ENCODE data around the gene NOP14. TPM values are rescaled to one million over a fixed set of nuclear protein-coding genes. Genes with fewer than 3 reads are reported as not detected.
"Not testable (repeated sequence)": the region's sequence is repeated elsewhere in the genome, so short reads cannot be mapped to it uniquely, and the experiment has no call there.

Gene NOP14
- polyA plus RNA-seq, 1 experiment: 11.5 TPM

DNA sequence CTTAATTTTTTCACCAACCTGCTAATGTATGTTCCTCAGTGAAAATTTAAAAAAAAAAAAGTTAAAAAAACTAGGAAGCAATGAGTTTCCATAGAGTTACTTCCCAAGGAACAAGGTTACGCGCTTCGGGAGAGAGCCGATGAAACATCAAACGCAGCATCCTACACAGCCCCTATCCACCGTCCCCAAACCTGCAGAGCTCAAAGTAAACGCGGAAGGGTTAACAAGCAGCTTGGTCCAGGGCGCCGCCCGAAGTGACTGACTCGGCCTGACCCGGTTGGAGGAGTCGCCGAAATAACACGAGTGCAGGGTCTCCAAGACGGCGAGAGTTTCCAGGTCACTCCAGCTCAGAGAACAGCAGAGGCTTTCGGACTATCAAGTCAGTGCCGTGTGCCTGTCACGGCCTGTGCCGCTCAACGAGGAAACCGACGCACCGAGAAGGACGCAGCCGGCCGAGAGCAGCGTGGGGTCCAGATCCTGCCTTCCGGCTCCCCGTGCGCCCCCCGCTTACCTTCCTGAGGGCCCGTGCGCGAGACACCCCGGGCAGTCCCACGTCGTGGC, 512 bp downstream of the NOP14 start:
- DNase-seq (ENCODE audit: low read depth, low spot score): no peak
- H3K27me3 ChIP-seq (ENCODE audit: control insufficient read depth, insufficient read depth, low read length): no peaks in the 10 kb centered on the region
- TF ChIP-seq, protein P1, sequence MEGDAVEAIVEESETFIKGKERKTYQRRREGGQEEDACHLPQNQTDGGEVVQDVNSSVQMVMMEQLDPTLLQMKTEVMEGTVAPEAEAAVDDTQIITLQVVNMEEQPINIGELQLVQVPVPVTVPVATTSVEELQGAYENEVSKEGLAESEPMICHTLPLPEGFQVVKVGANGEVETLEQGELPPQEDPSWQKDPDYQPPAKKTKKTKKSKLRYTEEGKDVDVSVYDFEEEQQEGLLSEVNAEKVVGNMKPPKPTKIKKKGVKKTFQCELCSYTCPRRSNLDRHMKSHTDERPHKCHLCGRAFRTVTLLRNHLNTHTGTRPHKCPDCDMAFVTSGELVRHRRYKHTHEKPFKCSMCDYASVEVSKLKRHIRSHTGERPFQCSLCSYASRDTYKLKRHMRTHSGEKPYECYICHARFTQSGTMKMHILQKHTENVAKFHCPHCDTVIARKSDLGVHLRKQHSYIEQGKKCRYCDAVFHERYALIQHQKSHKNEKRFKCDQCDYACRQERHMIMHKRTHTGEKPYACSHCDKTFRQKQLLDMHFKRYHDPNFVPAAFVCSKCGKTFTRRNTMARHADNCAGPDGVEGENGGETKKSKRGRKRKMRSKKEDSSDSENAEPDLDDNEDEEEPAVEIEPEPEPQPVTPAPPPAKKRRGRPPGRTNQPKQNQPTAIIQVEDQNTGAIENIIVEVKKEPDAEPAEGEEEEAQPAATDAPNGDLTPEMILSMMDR (IDR thresholded peaks at IDR 0.05; ENCODE audit: low read depth, low read length): no peak
- ChIA-PET CTCF (interaction anchor here (1.2 kb wide), 1 partner anchor 14 kb away, joined by 3 read pairs; no protein-coding TSS in a partner anchor), POLR2A (interaction anchor here (0.7 to 1.5 kb wide), 2 partner anchors 8 to 11 kb away, joined by 3 read pairs; no protein-coding TSS in a partner anchor)
- H3K4me3 ChIP-seq (ENCODE audit: low read depth, low read length): peak overlapping the region; percentile 96
- H3K9me3 ChIP-seq (ENCODE audit: control insufficient read depth, insufficient read depth, low read length): no peaks in the 10 kb centered on the region
- H3K27ac ChIP-seq (ENCODE audit: low read depth, low read length): peak overlapping the region; percentile 70

DNA sequence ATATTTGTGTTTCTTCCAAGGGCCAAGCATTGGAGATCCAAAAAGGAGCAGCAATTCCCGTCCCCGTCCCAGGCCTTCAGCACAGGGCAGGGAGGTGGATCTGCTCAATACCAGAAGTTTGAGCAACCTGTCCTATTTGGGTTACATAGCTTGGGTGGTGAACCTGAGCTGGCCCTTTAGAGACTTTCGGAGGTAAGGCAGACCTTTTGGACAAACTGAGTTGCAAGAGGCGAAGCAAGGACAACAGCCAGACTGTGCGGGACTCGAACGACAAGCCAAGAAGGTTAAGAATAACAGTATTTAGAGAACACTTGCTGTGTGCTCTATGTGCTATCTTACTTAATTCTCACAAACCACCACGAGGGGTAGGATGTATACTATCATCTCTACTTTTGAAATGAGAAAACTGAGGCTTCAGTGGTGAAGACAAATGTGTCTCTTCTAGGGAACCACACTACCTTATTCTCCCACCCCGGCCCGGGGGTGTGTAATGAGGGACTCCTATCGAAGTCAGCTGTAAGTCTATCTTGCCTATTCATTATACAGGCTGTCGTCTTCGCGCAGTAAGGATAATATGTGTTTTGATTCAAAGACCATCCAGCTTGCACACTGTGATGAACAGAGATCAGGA, 1.3 kb downstream of the NOP14 start:
- no peak for DNase-seq (ENCODE audit: low read depth, low spot score)
- H3K27ac ChIP-seq (ENCODE audit: low read depth, low read length): no peak overlapping the region
- peak overlapping the region; percentile 96 for H3K4me3 ChIP-seq (ENCODE audit: low read depth, low read length)
- no peaks in the 10 kb centered on the region for H3K9me3 ChIP-seq (ENCODE audit: control insufficient read depth, insufficient read depth, low read length)
- TF ChIP-seq, protein P1 (IDR thresholded peaks at IDR 0.05; ENCODE audit: low read depth, low read length): no peak
- no peaks in the 10 kb centered on the region for H3K27me3 ChIP-seq (ENCODE audit: control insufficient read depth, insufficient read depth, low read length)
- ChIA-PET POLR2A (interaction anchor here (0.7 kb wide), 1 partner anchor 8 kb away, joined by 3 read pairs; no protein-coding TSS in a partner anchor), CTCF (no interaction called here)

- CTCF ChIA-PET: no interaction called here
- POLR2A ChIA-PET: no interaction called here
- Histone ChIP-seq H3K4me3 (ENCODE audit: low read depth, low read length) (peak overlapping the region; percentile 96), H3K27ac (ENCODE audit: low read depth, low read length) (no peak overlapping the region), H3K9me3 (ENCODE audit: control insufficient read depth, insufficient read depth, low read length) (no peaks in the 10 kb centered on the region), H3K27me3 (ENCODE audit: control insufficient read depth, insufficient read depth, low read length) (no peaks in the 10 kb centered on the region)
- DNase-seq (ENCODE audit: low read depth, low spot score): no peak
- TF ChIP-seq, protein P1 (IDR thresholded peaks at IDR 0.05; ENCODE audit: low read depth, low read length): no peak
Measured at GRCh38 chr4:2961421-2961810, 1.8 kb downstream of the NOP14 start.

DNA sequence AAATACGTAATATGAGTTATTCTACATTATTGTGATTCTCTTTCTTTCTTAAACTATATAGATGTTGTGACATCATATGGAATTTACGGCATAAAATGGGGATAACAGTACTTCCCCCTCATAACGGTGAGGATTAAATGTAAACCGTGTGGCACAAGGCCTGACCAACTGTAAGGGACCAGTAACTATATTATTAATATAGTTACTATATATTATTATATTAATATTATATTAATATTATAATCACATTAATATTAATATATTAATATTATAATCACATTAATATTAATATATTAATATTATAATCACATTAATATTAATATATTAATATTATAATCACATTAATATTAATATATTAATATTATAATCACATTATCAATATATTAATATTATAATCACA, 2.8 kb downstream of the NOP14 start:
- H3K4me3 ChIP-seq (ENCODE audit: low read depth, low read length); POLR2A ChIA-PET; DNase-seq (ENCODE audit: low read depth, low spot score); H3K27ac ChIP-seq (ENCODE audit: low read depth, low read length); H3K27me3 ChIP-seq (ENCODE audit: control insufficient read depth, insufficient read depth, low read length); CTCF ChIA-PET; H3K9me3 ChIP-seq (ENCODE audit: control insufficient read depth, insufficient read depth, low read length): not testable (repeated sequence)

DNA sequence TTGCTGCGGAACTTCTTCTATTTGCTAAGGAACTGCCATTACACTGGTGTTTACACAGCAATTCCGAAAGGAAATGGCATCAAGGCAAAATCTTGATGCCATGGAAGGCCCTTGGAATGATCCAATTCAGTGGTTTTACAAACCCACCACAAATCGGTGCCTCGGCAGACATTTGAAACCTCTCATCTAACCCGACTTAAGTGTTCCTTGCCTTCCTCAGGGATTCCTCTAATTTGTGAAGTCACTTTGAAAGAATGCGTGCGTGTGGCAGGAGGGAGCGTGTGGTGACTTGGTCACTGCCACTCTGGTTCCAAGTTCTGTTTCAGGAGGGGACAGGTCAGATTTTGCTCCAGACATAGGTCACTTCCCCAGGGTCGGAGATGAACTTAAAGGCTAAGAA, 4.8 kb downstream of the NOP14 start:
- H3K9me3 ChIP-seq (ENCODE audit: control insufficient read depth, insufficient read depth, low read length): peaks cover 3% of the 10 kb centered on the region; the same call in 1 of the 2 replicates
- ChIA-PET POLR2A (interaction anchor here (0.5 kb wide), 1 partner anchor 116 kb away, joined by 8 read pairs; no protein-coding TSS in a partner anchor), CTCF (no interaction called here)
- H3K27ac ChIP-seq (ENCODE audit: low read depth, low read length): peak overlapping the region; percentile 39
- no peak for DNase-seq (ENCODE audit: low read depth, low spot score)
- no peaks in the 10 kb centered on the region for H3K27me3 ChIP-seq (ENCODE audit: control insufficient read depth, insufficient read depth, low read length)
- TF ChIP-seq, protein P1 (IDR thresholded peaks at IDR 0.05; ENCODE audit: low read depth, low read length): no peak
- no peak overlapping the region for H3K4me3 ChIP-seq (ENCODE audit: low read depth, low read length)

GRCh38 chr4:2955186-2956044, 7.8 kb downstream of the NOP14 start:
- H3K9me3 ChIP-seq (ENCODE audit: control insufficient read depth, insufficient read depth, low read length); H3K27me3 ChIP-seq (ENCODE audit: control insufficient read depth, insufficient read depth, low read length); H3K4me3 ChIP-seq (ENCODE audit: low read depth, low read length); H3K27ac ChIP-seq (ENCODE audit: low read depth, low read length); POLR2A ChIA-PET; DNase-seq (ENCODE audit: low read depth, low spot score): not testable (repeated sequence)
- CTCF ChIA-PET: interaction anchor here (0.8 kb wide), 1 partner anchor 91 kb away, joined by 3 read pairs; no protein-coding TSS in a partner anchor
